ENCODE data around the gene SIRT5. TPM values are rescaled to one million over a fixed set of nuclear protein-coding genes. Genes with fewer than 3 reads are reported as not detected.

Gene SIRT5
- 10 to 100 TPM; 12.1 to 19.0 TPM for total RNA-seq
- 8.9 TPM for polyA plus RNA-seq (2013, experiment 1 of 2)
- polyA plus RNA-seq (2013, experiment 2 of 2), result 9.6 TPM
- long read RNA-seq, experiment 1, partial matches to known transcripts, result 8 of 13 reads
- long read RNA-seq, experiment 1, other reads (novel, unspliced or antisense), result 5 of 13 reads
- long read RNA-seq, experiment 2, full-length matches to known transcripts, result 4 of 31 reads
- long read RNA-seq, experiment 2, partial matches to known transcripts, result 2 of 31 reads
- long read RNA-seq, experiment 2, other reads (novel, unspliced or antisense), result 25 of 31 reads
- long read RNA-seq, experiment 3, full-length matches to known transcripts, result 14 of 85 reads
- long read RNA-seq, experiment 3, partial matches to known transcripts, result 11 of 85 reads
- long read RNA-seq, experiment 3, other reads (novel, unspliced or antisense), result 60 of 85 reads
- long read RNA-seq, experiment 4, partial matches to known transcripts, result 3 of 18 reads
- long read RNA-seq, experiment 4, other reads (novel, unspliced or antisense), result 15 of 18 reads

GRCh38 chr6:13574571-13575376 lies at the start of gene SIRT5:
Gene SIRT5, plus strand, starts transcription at chr6:13574601. Its CDS starts 9,510 bp downstream, at chr6:13584111.
- 0 to 2% methylated on average over 29 to 52 of the region's 52 CpGs for WGBS, 2 experiments (ENCODE audit: insufficient coverage in 1 of 2, insufficient read length in 1 of 2)
- peaks cover 7% of the 10 kb centered on the region for H3K9me3 ChIP-seq (ENCODE audit: control insufficient read depth, low read length)
- peaks cover 6% of the 10 kb centered on the region for H3K9me3 Mint-ChIP-seq
- H3K27ac ChIP-seq (ENCODE audit: low read depth, low read length), result peak within 1 kb of the TSS; percentile 82
- H3K27me3 ChIP-seq (ENCODE audit: control insufficient read depth, insufficient read depth, low read length, poor library complexity, severe bottlenecking), result no peaks in the 10 kb centered on the region
- no peak for TF ChIP-seq CTCF (conservative IDR thresholded peaks at IDR 0.05)
- H3K36me3 Mint-ChIP-seq (ENCODE audit: low read depth), result peaks cover 7% of the 10 kb centered on the region
- peak within 1 kb of the TSS; percentile 89 for H3K4me3 Mint-ChIP-seq
- H3K27me3 Mint-ChIP-seq (ENCODE audit: insufficient read depth), result no peaks in the 10 kb centered on the region
- H3K4me3 ChIP-seq (ENCODE audit: low read length), result peak within 1 kb of the TSS; percentile 96
- H3K36me3 ChIP-seq (ENCODE audit: control insufficient read depth, insufficient read depth, low read length), result peaks cover 5% of the 10 kb centered on the region
- peak within 1 kb of the TSS; percentile 97 for H3K27ac Mint-ChIP-seq
- peaks cover 14% of the 10 kb centered on the region for H3K4me1 Mint-ChIP-seq
- DNase-seq, result peak; percentile 95
- H3K9ac ChIP-seq (ENCODE audit: extremely low read depth, low read length, poor library complexity, severe bottlenecking), result peak within 1 kb of the TSS; percentile 78
- H3K4me1 ChIP-seq (ENCODE audit: control insufficient read depth, insufficient read depth, low read length), result peaks cover 6% of the 10 kb centered on the region

- Histone ChIP-seq H3K4me3 (ENCODE audit: low read length) (no peak overlapping the region), H3K9ac (ENCODE audit: extremely low read depth, low read length, poor library complexity, severe bottlenecking) (no peak overlapping the region), H3K27me3 (ENCODE audit: control insufficient read depth, insufficient read depth, low read length, poor library complexity, severe bottlenecking) (no peaks in the 10 kb centered on the region), H3K4me1 (ENCODE audit: control insufficient read depth, insufficient read depth, low read length) (peaks cover 8% of the 10 kb centered on the region), H3K36me3 (ENCODE audit: control insufficient read depth, insufficient read depth, low read length) (no peaks in the 10 kb centered on the region), H3K27ac (ENCODE audit: low read depth, low read length) (no peak overlapping the region), H3K9me3 (ENCODE audit: control insufficient read depth, low read length) (no peaks in the 10 kb centered on the region)
- H3K4me1 Mint-ChIP-seq, result peaks cover 24% of the 10 kb centered on the region
- no peaks in the 10 kb centered on the region for H3K9me3 Mint-ChIP-seq
- H3K36me3 Mint-ChIP-seq (ENCODE audit: low read depth), result no peaks in the 10 kb centered on the region
- H3K27ac Mint-ChIP-seq, result no peak overlapping the region
- DNase-seq, result no peak
- H3K4me3 Mint-ChIP-seq, result no peak overlapping the region
- WGBS, 2 experiments (ENCODE audit: insufficient coverage in 1 of 2, insufficient read length in 1 of 2), result 89 to 94% methylated on average over 11 to 12 of the region's 12 CpGs
- peaks cover 3% of the 10 kb centered on the region for H3K27me3 Mint-ChIP-seq (ENCODE audit: insufficient read depth)
- TF ChIP-seq CTCF (conservative IDR thresholded peaks at IDR 0.05), result no peak
Measured at GRCh38 chr6:13524801-13525508, 49.4 kb upstream of the SIRT5 start.

- Mint-ChIP-seq H3K4me1 (peaks cover 34% of the 10 kb centered on the region), H3K9me3 (no peaks in the 10 kb centered on the region), H3K4me3 (no peak overlapping the region), H3K27me3 (ENCODE audit: insufficient read depth) (no peaks in the 10 kb centered on the region), H3K36me3 (ENCODE audit: low read depth) (no peaks in the 10 kb centered on the region), H3K27ac (no peak overlapping the region)
- no peak overlapping the region for H3K9ac ChIP-seq (ENCODE audit: extremely low read depth, low read length, poor library complexity, severe bottlenecking)
- TF ChIP-seq CTCF (conservative IDR thresholded peaks at IDR 0.05), result no peak
- H3K9me3 ChIP-seq (ENCODE audit: control insufficient read depth, low read length), result no peaks in the 10 kb centered on the region
- 89% methylated on average over 1 of the region's 1 CpG; no CpG with 5 or more reads in 1 of the 2 experiments for WGBS, 2 experiments (ENCODE audit: insufficient coverage in 1 of 2, insufficient read length in 1 of 2)
- no peak overlapping the region for H3K27ac ChIP-seq (ENCODE audit: low read depth, low read length)
- no peak for DNase-seq
- no peaks in the 10 kb centered on the region for H3K36me3 ChIP-seq (ENCODE audit: control insufficient read depth, insufficient read depth, low read length)
- no peak overlapping the region for H3K4me3 ChIP-seq (ENCODE audit: low read length)
- H3K27me3 ChIP-seq (ENCODE audit: control insufficient read depth, insufficient read depth, low read length, poor library complexity, severe bottlenecking), result no peaks in the 10 kb centered on the region
- H3K4me1 ChIP-seq (ENCODE audit: control insufficient read depth, insufficient read depth, low read length), result peaks cover 10% of the 10 kb centered on the region
Measured at GRCh38 chr6:13526357-13526726, 48.1 kb upstream of the SIRT5 start.
